A549 (cell line): ENCODE results near the gene NR3C2. TPM values are rescaled to one million over a fixed set of nuclear protein-coding genes. Genes with fewer than 3 reads are reported as not detected.

ENCODE experiments used
- ATAC-seq, 2 experiments: fragments of 200-7000 bp in 1 of 2; fragments of >200 bp in 1 of 2; cut with Nextera tagmentation in 1 of 2; cut with Tn5 transposase in 1 of 2; 3 replicates each; pipeline versions ENCODE4 v1.8.0 to v1.9.1; 2018 to 2020; ENCODE audit warnings: mild to moderate bottlenecking in 1 of 2, moderate library complexity in 1 of 2
- CTCF ChIA-PET: fragments of 300-600 bp; sonication (Branson Sonifier 250); formaldehyde crosslinking; extraction: SDS; loops from one replicate; lab custom pipeline; 2021; ENCODE audit warnings: antibody characterized with exemption, inconsistent platforms; lab: Yijun Ruan, JAX
- POLR2A ChIA-PET: fragments of 350-600 bp; formaldehyde crosslinking; extraction: SDS; loops from one replicate; lab custom pipeline; 2021; ENCODE audit warnings: antibody characterized with exemption, inconsistent platforms; lab: Yijun Ruan, JAX
- DNase-seq, 2 experiments: peaks; one replicate each; pipeline versions ENCODE4 v3.0.0 to v3.0.0-alpha.2; 2011 to 2016; ENCODE audit warnings: low read depth in 1 of 2, low spot score in 1 of 2
- FAIRE-seq: peaks from 2 replicates; lab custom pipeline; 2011; peaks lifted over from hg19 to GRCh38; lab: Jason Lieb, UNC
- H3K27ac ChIP-seq, 2 experiments: fragments of >200 bp; sonication (Bioruptor Twin); formaldehyde crosslinking; 3 replicates each; pipeline ENCODE4 v1.5.1; 2016 to 2017
- H3K4me1 ChIP-seq: fragments of >200 bp; sonication (Bioruptor Twin); formaldehyde crosslinking; 3 replicates; pipeline ENCODE4 v1.6.1; 2016
- H3K4me2 ChIP-seq: fragments of >200 bp; sonication (Bioruptor Twin); formaldehyde crosslinking; 3 replicates; pipeline ENCODE4 v1.6.1; 2016
- H3K4me3 ChIP-seq: fragments of >200 bp; sonication (Bioruptor Twin); formaldehyde crosslinking; 3 replicates; pipeline ENCODE4 v1.5.1; 2016
- H3K9me3 ChIP-seq: fragments of >200 bp; sonication (Bioruptor Twin); formaldehyde crosslinking; 3 replicates; pipeline ENCODE4 v1.6.1; 2016
- BHLHE40 ChIP-seq: IDR thresholded peaks from 2 replicates; pipeline ENCODE4 v1.6.1; 2012; ENCODE audit warnings: low read depth, low read length, inconsistent platforms
- EHF ChIP-seq: fragments of 250-450 bp; sonication (Bioruptor Pico); IDR thresholded peaks from 2 replicates; pipeline ENCODE4 v1.5.0; 2020; ENCODE audit warnings: mild to moderate bottlenecking
- EHMT2 ChIP-seq: fragments of 200-600 bp; sonication (generic); IDR thresholded peaks from 2 replicates; pipeline ENCODE4 v1.6.1; 2016; ENCODE audit warnings: antibody characterized with exemption, low read depth, mild to moderate bottlenecking, moderate library complexity
- EP300 ChIP-seq, 2 experiments: fragments of >200 bp; sonication (Bioruptor Twin); formaldehyde crosslinking; IDR thresholded peaks; 2 replicates in 1 of 2; 3 replicates in 1 of 2; pipeline ENCODE4 v1.6.1; 2016 to 2017
- FOSB ChIP-seq: fragments of 250-450 bp; sonication (Bioruptor Pico); IDR thresholded peaks from 2 replicates; pipeline ENCODE4 v1.5.0; 2020; ENCODE audit warnings: mild to moderate bottlenecking, moderate library complexity
- FOSL2 ChIP-seq, 2 experiments: fragments of 450-650 bp in 1 of 2; fragments of >200 bp in 1 of 2; sonication (Bioruptor Twin) in 1 of 2; formaldehyde crosslinking; IDR thresholded peaks; 2 replicates each; pipeline versions ENCODE4 v1.5.0 to v1.6.1; 2016 to 2020; ENCODE audit warnings: mild to moderate bottlenecking in 1 of 2, moderate library complexity in 1 of 2
- GATA3 ChIP-seq: IDR thresholded peaks from 2 replicates; pipeline ENCODE4 v1.6.1; 2012; ENCODE audit warnings: borderline replicate concordance
- HEYL ChIP-seq: fragments of 250-450 bp; sonication (Bioruptor Pico); IDR thresholded peaks from 2 replicates; pipeline ENCODE4 v1.8.0; 2021; ENCODE audit warnings: mild to moderate bottlenecking, moderate library complexity
- HOXA7 ChIP-seq: fragments of 250-450 bp; sonication (Bioruptor Pico); IDR thresholded peaks from 2 replicates; pipeline ENCODE4 v1.5.0; 2020; ENCODE audit warnings: mild to moderate bottlenecking, moderate library complexity
- HOXB13 ChIP-seq: fragments of 250-450 bp; sonication (Bioruptor Pico); IDR thresholded peaks from 2 replicates; pipeline ENCODE4 v1.5.0; 2020; ENCODE audit warnings: low read depth, mild to moderate bottlenecking, moderate library complexity
- JUNB ChIP-seq: fragments of >200 bp; sonication (Bioruptor Twin); formaldehyde crosslinking; IDR thresholded peaks from 2 replicates; pipeline ENCODE4 v1.6.1; 2016
- MAFK ChIP-seq: fragments of 450-650 bp; IDR thresholded peaks from 2 replicates; pipeline ENCODE4 v1.6.1; 2014; ENCODE audit not compliant: partially characterized antibody
- NPAS2 ChIP-seq: fragments of 250-450 bp; sonication (Bioruptor Pico); IDR thresholded peaks from 2 replicates; pipeline ENCODE4 v1.8.0; 2022; ENCODE audit warnings: mild to moderate bottlenecking, moderate library complexity, borderline replicate concordance
- POLR2A ChIP-seq: IDR thresholded peaks from 2 replicates; pipeline ENCODE4 v1.6.1; 2012; ENCODE audit warnings: mild to moderate bottlenecking, low read length
- POLR2AphosphoS2 ChIP-seq: conservative IDR thresholded peaks from 2 replicates; pipeline ENCODE4 v1.6.1; 2012; ENCODE audit warnings: low read length, improper control_type of control experiment, inconsistent platforms
- RCOR1 ChIP-seq: fragments of 150-350 bp; IDR thresholded peaks from 2 replicates; pipeline ENCODE4 v1.6.1; 2014; ENCODE audit warnings: antibody characterized with exemption, low read length, low read depth
- SMC3 ChIP-seq: fragments of >200 bp; sonication (Bioruptor Twin); formaldehyde crosslinking; IDR thresholded peaks from 3 replicates; pipeline ENCODE4 v1.6.1; 2018; ENCODE audit warnings: inconsistent platforms
- SREBF2 ChIP-seq: fragments of 450-650 bp; IDR thresholded peaks from 2 replicates; pipeline ENCODE4 v1.6.1; 2014; ENCODE audit warnings: mild to moderate bottlenecking, moderate library complexity
- TP53 ChIP-seq: fragments of 250-450 bp; sonication (Bioruptor Pico); IDR thresholded peaks from 2 replicates; pipeline ENCODE4 v1.5.0; 2021; ENCODE audit warnings: mild to moderate bottlenecking, moderate library complexity
- ZC3H11A ChIP-seq: fragments of 450-650 bp; IDR thresholded peaks from 2 replicates; pipeline ENCODE4 v1.6.1; 2014; ENCODE audit warnings: antibody characterized with exemption, mild to moderate bottlenecking
- ZNF302 ChIP-seq: fragments of 250-450 bp; sonication (Bioruptor Pico); IDR thresholded peaks from 2 replicates; pipeline ENCODE4 v1.9.0; 2021; ENCODE audit warnings: inconsistent platforms, mild to moderate bottlenecking, moderate library complexity
- WGBS: methylation state at CpG from one replicate; pipeline ENCODE4 v1.1.6; 2017; ENCODE audit errors: missing lambda C conversion rate; 5-methylcytosine and 5-hydroxymethylcytosine counted together
- polyA plus RNA-seq, 4 experiments: library from polyadenylated mRNA; depleted of rRNA in 3 of 4; stranded (reverse); fragments of >200 nt; fragmentation: RNase III in 1 of 4; extraction: RNeasy Plus Mini Kit Qiagen cat#74134 plus additional on column Dnase treatment in 1 of 4; gene quantifications; 2 replicates in 3 of 4; 3 replicates in 1 of 4; pipeline ENCODE4 v1.2.3, GENCODE V29; 2011 to 2017
- TF ChIP-seq, protein P1 (sequence below): fragments of 450-650 bp; IDR thresholded peaks from 2 replicates; pipeline ENCODE4 v1.6.1; 2014; ENCODE audit warnings: antibody characterized with exemption
- TF ChIP-seq, protein P2 (sequence below): fragments of 250-450 bp; sonication (Bioruptor Pico); IDR thresholded peaks from 2 replicates; pipeline ENCODE4 v1.5.0; 2020; ENCODE audit warnings: low read depth, mild to moderate bottlenecking, moderate library complexity
- TF ChIP-seq, protein P3 (sequence below): fragments of >200 bp; sonication (Bioruptor Twin); formaldehyde crosslinking; IDR thresholded peaks from 3 replicates; pipeline ENCODE4 v1.5.1; 2016
- TF ChIP-seq, protein P4 (sequence below): IDR thresholded peaks from 2 replicates; pipeline ENCODE4 v1.6.1; 2012

The NR3C2 gene
- polyA plus RNA-seq, 2 of the 4 experiments (the other 2 are of a cell fraction), result 0.01 to 0.03 TPM

DNA sequence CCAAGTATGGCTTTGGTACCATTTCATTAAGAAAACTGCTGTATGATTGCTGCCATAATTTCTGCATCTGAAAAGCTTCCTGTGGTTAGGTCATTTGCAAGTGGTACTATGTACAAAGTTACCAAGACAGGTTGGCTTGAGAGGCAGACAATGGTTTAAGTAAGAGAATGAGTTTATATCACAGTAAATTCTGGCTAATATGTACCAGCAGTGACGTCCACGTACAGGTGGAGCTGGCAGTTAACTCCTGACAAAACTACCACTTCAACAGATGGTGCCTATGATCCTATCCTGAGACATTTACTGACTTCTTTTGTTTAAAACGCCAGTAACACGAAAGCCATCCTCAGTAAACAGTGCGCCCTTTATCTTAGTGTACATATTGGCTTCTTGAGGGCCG is 198.4 kb downstream of the NR3C2 start:
- Histone ChIP-seq H3K27ac (no peak overlapping the region), H3K4me2 (no peak overlapping the region), H3K4me3 (no peak overlapping the region), H3K4me1 (no peaks in the 10 kb centered on the region), H3K9me3 (no peaks in the 10 kb centered on the region)
- no peak for DNase-seq
- TF ChIP-seq TP53 (CRISPR knock-in tag) (no peak), NPAS2 (CRISPR knock-in tag) (no peak), FOSB (CRISPR knock-in tag) (no peak), JUNB (no peak), POLR2A (no peak), BHLHE40 (no peak), ZC3H11A (no peak), ZNF302 (CRISPR knock-in tag) (no peak), EHF (CRISPR knock-in tag) (no peak), EP300 (IDR thresholded peaks at IDR 0.05) (no peak), SREBF2 (no peak), HOXA7 (CRISPR knock-in tag) (no peak), EHMT2 (no peak)
- TF ChIP-seq, protein P1, sequence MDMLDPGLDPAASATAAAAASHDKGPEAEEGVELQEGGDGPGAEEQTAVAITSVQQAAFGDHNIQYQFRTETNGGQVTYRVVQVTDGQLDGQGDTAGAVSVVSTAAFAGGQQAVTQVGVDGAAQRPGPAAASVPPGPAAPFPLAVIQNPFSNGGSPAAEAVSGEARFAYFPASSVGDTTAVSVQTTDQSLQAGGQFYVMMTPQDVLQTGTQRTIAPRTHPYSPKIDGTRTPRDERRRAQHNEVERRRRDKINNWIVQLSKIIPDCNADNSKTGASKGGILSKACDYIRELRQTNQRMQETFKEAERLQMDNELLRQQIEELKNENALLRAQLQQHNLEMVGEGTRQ, result no peak
- TF ChIP-seq, protein P2, sequence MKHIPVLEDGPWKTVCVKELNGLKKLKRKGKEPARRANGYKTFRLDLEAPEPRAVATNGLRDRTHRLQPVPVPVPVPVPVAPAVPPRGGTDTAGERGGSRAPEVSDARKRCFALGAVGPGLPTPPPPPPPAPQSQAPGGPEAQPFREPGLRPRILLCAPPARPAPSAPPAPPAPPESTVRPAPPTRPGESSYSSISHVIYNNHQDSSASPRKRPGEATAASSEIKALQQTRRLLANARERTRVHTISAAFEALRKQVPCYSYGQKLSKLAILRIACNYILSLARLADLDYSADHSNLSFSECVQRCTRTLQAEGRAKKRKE (CRISPR knock-in tag), result no peak
- TF ChIP-seq, protein P3, sequence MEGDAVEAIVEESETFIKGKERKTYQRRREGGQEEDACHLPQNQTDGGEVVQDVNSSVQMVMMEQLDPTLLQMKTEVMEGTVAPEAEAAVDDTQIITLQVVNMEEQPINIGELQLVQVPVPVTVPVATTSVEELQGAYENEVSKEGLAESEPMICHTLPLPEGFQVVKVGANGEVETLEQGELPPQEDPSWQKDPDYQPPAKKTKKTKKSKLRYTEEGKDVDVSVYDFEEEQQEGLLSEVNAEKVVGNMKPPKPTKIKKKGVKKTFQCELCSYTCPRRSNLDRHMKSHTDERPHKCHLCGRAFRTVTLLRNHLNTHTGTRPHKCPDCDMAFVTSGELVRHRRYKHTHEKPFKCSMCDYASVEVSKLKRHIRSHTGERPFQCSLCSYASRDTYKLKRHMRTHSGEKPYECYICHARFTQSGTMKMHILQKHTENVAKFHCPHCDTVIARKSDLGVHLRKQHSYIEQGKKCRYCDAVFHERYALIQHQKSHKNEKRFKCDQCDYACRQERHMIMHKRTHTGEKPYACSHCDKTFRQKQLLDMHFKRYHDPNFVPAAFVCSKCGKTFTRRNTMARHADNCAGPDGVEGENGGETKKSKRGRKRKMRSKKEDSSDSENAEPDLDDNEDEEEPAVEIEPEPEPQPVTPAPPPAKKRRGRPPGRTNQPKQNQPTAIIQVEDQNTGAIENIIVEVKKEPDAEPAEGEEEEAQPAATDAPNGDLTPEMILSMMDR, result no peak
- POLR2A ChIA-PET, result no interaction called here
- CTCF ChIA-PET, result interaction anchor here (1.4 kb wide), 1 partner anchor 10 kb away, joined by 3 read pairs; no protein-coding TSS in a partner anchor
- no peak for FAIRE-seq
- no peak for ATAC-seq
- WGBS, result 27% methylated on average over 6 of the region's 6 CpGs

DNA sequence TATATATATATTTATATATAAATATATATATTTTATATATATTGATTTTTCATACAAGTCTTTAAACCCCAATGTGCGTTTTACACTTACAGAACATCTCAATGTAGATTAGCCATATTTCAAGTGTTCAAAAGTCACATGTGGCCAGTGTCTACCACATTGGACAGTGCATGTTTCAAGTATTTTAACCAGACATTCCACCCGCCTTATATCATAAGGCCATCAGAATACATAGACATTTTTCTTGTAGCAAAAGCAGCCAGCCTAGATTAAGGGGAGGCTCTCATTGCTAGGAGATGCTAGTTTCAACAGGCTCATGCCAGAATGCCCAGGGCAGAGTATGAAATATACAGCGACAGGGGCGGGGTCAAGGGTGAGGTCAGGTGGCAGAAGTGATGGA is 202.0 kb downstream of the NR3C2 start:
- ATAC-seq (no peak), DNase-seq (no peak), FAIRE-seq (no peak)
- Histone ChIP-seq H3K4me3 (no peak overlapping the region), H3K9me3 (no peaks in the 10 kb centered on the region), H3K4me1 (no peaks in the 10 kb centered on the region), H3K4me2 (no peak overlapping the region), H3K27ac (no peak overlapping the region)
- TF ChIP-seq, protein P2 (CRISPR knock-in tag), result no peak
- no peak for TF ChIP-seq GATA3
- no peak for TF ChIP-seq NPAS2 (CRISPR knock-in tag)
- TF ChIP-seq MAFK, result no peak
- TF ChIP-seq POLR2AphosphoS2, result no peak
- TF ChIP-seq FOSL2 (IDR thresholded peaks at IDR 0.05), result no peak
- TF ChIP-seq FOSL2 (CRISPR knock-in tag; IDR thresholded peaks at IDR 0.05), result no peak
- TF ChIP-seq SMC3, result no peak
- TF ChIP-seq HEYL (CRISPR knock-in tag), result no peak
- TF ChIP-seq, protein P4, sequence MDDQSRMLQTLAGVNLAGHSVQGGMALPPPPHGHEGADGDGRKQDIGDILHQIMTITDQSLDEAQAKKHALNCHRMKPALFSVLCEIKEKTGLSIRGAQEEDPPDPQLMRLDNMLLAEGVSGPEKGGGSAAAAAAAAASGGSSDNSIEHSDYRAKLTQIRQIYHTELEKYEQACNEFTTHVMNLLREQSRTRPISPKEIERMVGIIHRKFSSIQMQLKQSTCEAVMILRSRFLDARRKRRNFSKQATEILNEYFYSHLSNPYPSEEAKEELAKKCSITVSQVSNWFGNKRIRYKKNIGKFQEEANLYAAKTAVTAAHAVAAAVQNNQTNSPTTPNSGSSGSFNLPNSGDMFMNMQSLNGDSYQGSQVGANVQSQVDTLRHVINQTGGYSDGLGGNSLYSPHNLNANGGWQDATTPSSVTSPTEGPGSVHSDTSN, result no peak
- TF ChIP-seq RCOR1, result no peak
- TF ChIP-seq HOXB13 (CRISPR knock-in tag), result no peak
- ChIA-PET CTCF (no interaction called here), POLR2A (no interaction called here)
- WGBS, result 31% methylated on average over 4 of the region's 4 CpGs
